ENCODE results near the gene ZNF846.

Gene ZNF846

GRCh38 chr19:9720541-9720940, 48.0 kb downstream of the ZNF846 start:
- H3K9ac ChIP-seq (ENCODE audit: low read depth, low read length, poor library complexity, severe bottlenecking), result no peak overlapping the region
- H3F3A ChIP-seq (ENCODE audit: low read depth), result no peaks in the 10 kb centered on the region
- H2AFZ ChIP-seq (ENCODE audit: low read length), result no peak overlapping the region
- no peak overlapping the region for H3K4me3 ChIP-seq (ENCODE audit: low read length, poor library complexity, severe bottlenecking)
- no peaks in the 10 kb centered on the region for H3K27me3 ChIP-seq (ENCODE audit: insufficient read depth, low read length, poor library complexity, severe bottlenecking)
- H3K9me3 ChIP-seq (ENCODE audit: insufficient read depth, low read depth, low read length), result no peaks in the 10 kb centered on the region
- no peak overlapping the region for H3K4me2 ChIP-seq (ENCODE audit: low read depth, low read length, poor library complexity, severe bottlenecking)
- H3K36me3 ChIP-seq (ENCODE audit: insufficient read depth, low read length), result no peaks in the 10 kb centered on the region
- no peak for TF ChIP-seq CTCF (conservative IDR thresholded peaks at IDR 0.05; ENCODE audit: low read length)
- no peak for TF ChIP-seq EZH2phosphoT487 (IDR thresholded peaks at IDR 0.05; ENCODE audit: borderline replicate concordance)
- H3K79me2 ChIP-seq (ENCODE audit: insufficient read depth, low read length), result no peaks in the 10 kb centered on the region
- no peaks in the 10 kb centered on the region for H4K20me1 ChIP-seq (ENCODE audit: insufficient read depth, low read length, poor library complexity, severe bottlenecking)
- H3K4me1 ChIP-seq (ENCODE audit: insufficient read depth, low read length, poor library complexity, severe bottlenecking), result peaks cover 11% of the 10 kb centered on the region
- H3K9me2 ChIP-seq (replicated peaks; ENCODE audit: low read depth, low read length), result no peaks in the 10 kb centered on the region

- TF ChIP-seq CTCF (conservative IDR thresholded peaks at IDR 0.05; ENCODE audit: low read length) (no peak), EZH2phosphoT487 (IDR thresholded peaks at IDR 0.05; ENCODE audit: borderline replicate concordance) (no peak)
- Histone ChIP-seq H3K9me3 (ENCODE audit: insufficient read depth, low read depth, low read length) (0 out of 2 replicates have a peak, but pooled peaks cover 5% of the 10 kb centered on the region), H4K20me1 (ENCODE audit: insufficient read depth, low read length, poor library complexity, severe bottlenecking) (no peaks in the 10 kb centered on the region)
These were observed 56.7 kb downstream of the ZNF846 start for GRCh38 chr19:9711815-9712214.

GRCh38 chr19:9709305-9709704, 59.2 kb downstream of the ZNF846 start:
- no peaks in the 10 kb centered on the region for H3K4me1 ChIP-seq (ENCODE audit: insufficient read depth, low read length, poor library complexity, severe bottlenecking)
- H3K9ac ChIP-seq (ENCODE audit: low read depth, low read length, poor library complexity, severe bottlenecking), result no peak overlapping the region
- H3K9me3 ChIP-seq (ENCODE audit: insufficient read depth, low read depth, low read length), result 0 out of 2 replicates have a peak, but pooled peaks cover 5% of the 10 kb centered on the region
- no peaks in the 10 kb centered on the region for H3F3A ChIP-seq (ENCODE audit: low read depth)
- no peaks in the 10 kb centered on the region for H3K9me2 ChIP-seq (replicated peaks; ENCODE audit: low read depth, low read length)
- H4K20me1 ChIP-seq (ENCODE audit: insufficient read depth, low read length, poor library complexity, severe bottlenecking), result no peaks in the 10 kb centered on the region
- H3K4me3 ChIP-seq (ENCODE audit: low read length, poor library complexity, severe bottlenecking), result no peak overlapping the region
- TF ChIP-seq EZH2phosphoT487 (IDR thresholded peaks at IDR 0.05; ENCODE audit: borderline replicate concordance) (no peak), CTCF (conservative IDR thresholded peaks at IDR 0.05; ENCODE audit: low read length) (no peak)
- H3K36me3 ChIP-seq (ENCODE audit: insufficient read depth, low read length), result no peaks in the 10 kb centered on the region
- H2AFZ ChIP-seq (ENCODE audit: low read length), result 0 out of 2 replicates have a peak overlapping the region, but pooled peaks have one; percentile 50
- no peaks in the 10 kb centered on the region for H3K79me2 ChIP-seq (ENCODE audit: insufficient read depth, low read length)
- no peaks in the 10 kb centered on the region for H3K27me3 ChIP-seq (ENCODE audit: insufficient read depth, low read length, poor library complexity, severe bottlenecking)
- H3K4me2 ChIP-seq (ENCODE audit: low read depth, low read length, poor library complexity, severe bottlenecking), result no peak overlapping the region

More at GRCh38 chr19:9711815-9712214, 56.7 kb downstream of the ZNF846 start:
- H3K9ac ChIP-seq (ENCODE audit: low read depth, low read length, poor library complexity, severe bottlenecking), result no peak overlapping the region
- H3K4me1 ChIP-seq (ENCODE audit: insufficient read depth, low read length, poor library complexity, severe bottlenecking), result no peaks in the 10 kb centered on the region
- H3K4me3 ChIP-seq (ENCODE audit: low read length, poor library complexity, severe bottlenecking), result no peak overlapping the region
- no peaks in the 10 kb centered on the region for H3K9me2 ChIP-seq (replicated peaks; ENCODE audit: low read depth, low read length)
- no peak overlapping the region for H2AFZ ChIP-seq (ENCODE audit: low read length)
- H3F3A ChIP-seq (ENCODE audit: low read depth), result no peaks in the 10 kb centered on the region
- H3K4me2 ChIP-seq (ENCODE audit: low read depth, low read length, poor library complexity, severe bottlenecking), result no peak overlapping the region
- H3K79me2 ChIP-seq (ENCODE audit: insufficient read depth, low read length), result no peaks in the 10 kb centered on the region
- no peaks in the 10 kb centered on the region for H3K27me3 ChIP-seq (ENCODE audit: insufficient read depth, low read length, poor library complexity, severe bottlenecking)
- no peaks in the 10 kb centered on the region for H3K36me3 ChIP-seq (ENCODE audit: insufficient read depth, low read length)

Data from Loucy (cell line).